Neural progenitor cell (in vitro differentiated cells): ENCODE data around the gene PEX26. TPM values are rescaled to one million over a fixed set of nuclear protein-coding genes. Genes with fewer than 3 reads are reported as not detected.

Experiments
- DNase-seq: peaks from one replicate; pipeline ENCODE4 v3.0.0-alpha.2; 2016; ENCODE audit warnings: low spot score
- H2AFZ ChIP-seq: fragments of 200-600 bp; sonication (generic); replicated peaks from 2 replicates; pipeline ENCODE4 v1.6.1; 2016; ENCODE audit warnings: antibody characterized with exemption
- H3F3A ChIP-seq: fragments of 200-600 bp; sonication (generic); 2 replicates; pipeline ENCODE4 v1.6.1; 2016; ENCODE audit warnings: antibody characterized with exemption, low read depth
- H3K27ac ChIP-seq: fragments of 200-600 bp; sonication (generic); 2 replicates; pipeline ENCODE4 v1.5.1; 2016; ENCODE audit warnings: mild to moderate bottlenecking
- H3K27me3 ChIP-seq: fragments of 200-600 bp; sonication (generic); 2 replicates; pipeline ENCODE4 v1.6.1; 2016; ENCODE audit warnings: mild to moderate bottlenecking, moderate library complexity
- H3K36me3 ChIP-seq: fragments of 200-600 bp; sonication (generic); 2 replicates; pipeline ENCODE4 v1.5.1; 2016
- H3K4me1 ChIP-seq: fragments of 200-600 bp; sonication (generic); 2 replicates; pipeline ENCODE4 v1.6.1; 2016; ENCODE audit warnings: mixed run types
- H3K4me2 ChIP-seq: fragments of 200-600 bp; sonication (generic); 2 replicates; pipeline ENCODE4 v1.6.1; 2016
- H3K4me3 ChIP-seq: fragments of 200-600 bp; sonication (generic); 2 replicates; pipeline ENCODE4 v1.5.1; 2016
- H3K79me2 ChIP-seq: fragments of 200-600 bp; sonication (generic); 2 replicates; pipeline ENCODE4 v1.6.1; 2016; ENCODE audit warnings: low read depth
- H3K9ac ChIP-seq: fragments of 200-600 bp; sonication (generic); 2 replicates; pipeline ENCODE4 v1.6.1; 2016
- H3K9me3 ChIP-seq: fragments of 200-600 bp; sonication (generic); 2 replicates; pipeline ENCODE4 v1.5.1; 2016; ENCODE audit warnings: low read depth
- H4K20me1 ChIP-seq: fragments of 200-600 bp; sonication (generic); 2 replicates; pipeline ENCODE4 v1.6.1; 2016; ENCODE audit warnings: low read depth
- H3K27ac Mint-ChIP-seq: 3 replicates; pipeline ENCODE4 v1.8.0; 2021; ENCODE audit warnings: mixed read lengths
- H3K27me3 Mint-ChIP-seq: 2 replicates; pipeline ENCODE4 v1.8.0; 2022; ENCODE audit warnings: low read depth, mild to moderate bottlenecking, inconsistent platforms, moderate library complexity, mixed read lengths; ENCODE audit not compliant: insufficient read depth
- H3K36me3 Mint-ChIP-seq: 3 replicates; pipeline ENCODE4 v1.8.0; 2021; ENCODE audit warnings: mixed read lengths
- H3K4me1 Mint-ChIP-seq: 3 replicates; pipeline ENCODE4 v1.8.0; 2021; ENCODE audit warnings: mixed read lengths
- H3K4me3 Mint-ChIP-seq: 3 replicates; pipeline ENCODE4 v1.8.0; 2021; ENCODE audit warnings: mild to moderate bottlenecking, moderate library complexity, mixed read lengths
- H3K9me3 Mint-ChIP-seq: 3 replicates; pipeline ENCODE4 v1.8.0; 2020; ENCODE audit warnings: mixed read lengths
- EZH2 ChIP-seq: fragments of 200-600 bp; sonication (generic); IDR thresholded peaks from 2 replicates; pipeline ENCODE4 v1.6.1; 2017; ENCODE audit warnings: antibody characterized with exemption, mild to moderate bottlenecking, moderate library complexity
- EZH2phosphoT487 ChIP-seq: fragments of 200-600 bp; sonication (generic); IDR thresholded peaks from 2 replicates; pipeline ENCODE4 v1.6.1; 2017; ENCODE audit warnings: antibody characterized with exemption
- total RNA-seq: library from RNA; depleted of rRNA; stranded (reverse); fragments of >200 nt; gene quantifications from 2 replicates; pipeline ENCODE4 v1.2.3, GENCODE V29; 2015; ENCODE audit warnings: low replicate concordance
- TF ChIP-seq, protein P1 (sequence below): fragments of 200-600 bp; sonication (generic); IDR thresholded peaks from 2 replicates; pipeline ENCODE4 v1.5.1; 2017; ENCODE audit warnings: antibody characterized with exemption, mild to moderate bottlenecking

PEX26 gene
- total RNA-seq, 1 donor from 2014 or later: 22.9 TPM

GRCh38 chr22:18057568-18058209 lies 20.1 kb upstream of the PEX26 start:
- no peak overlapping the region for H3K4me3 ChIP-seq
- H3K36me3 Mint-ChIP-seq: no peaks in the 10 kb centered on the region
- no peak overlapping the region for H3K27ac ChIP-seq
- no peaks in the 10 kb centered on the region for H3K27me3 ChIP-seq
- no peak overlapping the region for H3K4me2 ChIP-seq
- peaks cover 6% of the 10 kb centered on the region for H3K9me3 Mint-ChIP-seq
- H3F3A ChIP-seq: no peaks in the 10 kb centered on the region
- H3K79me2 ChIP-seq: no peaks in the 10 kb centered on the region
- TF ChIP-seq, protein P1, sequence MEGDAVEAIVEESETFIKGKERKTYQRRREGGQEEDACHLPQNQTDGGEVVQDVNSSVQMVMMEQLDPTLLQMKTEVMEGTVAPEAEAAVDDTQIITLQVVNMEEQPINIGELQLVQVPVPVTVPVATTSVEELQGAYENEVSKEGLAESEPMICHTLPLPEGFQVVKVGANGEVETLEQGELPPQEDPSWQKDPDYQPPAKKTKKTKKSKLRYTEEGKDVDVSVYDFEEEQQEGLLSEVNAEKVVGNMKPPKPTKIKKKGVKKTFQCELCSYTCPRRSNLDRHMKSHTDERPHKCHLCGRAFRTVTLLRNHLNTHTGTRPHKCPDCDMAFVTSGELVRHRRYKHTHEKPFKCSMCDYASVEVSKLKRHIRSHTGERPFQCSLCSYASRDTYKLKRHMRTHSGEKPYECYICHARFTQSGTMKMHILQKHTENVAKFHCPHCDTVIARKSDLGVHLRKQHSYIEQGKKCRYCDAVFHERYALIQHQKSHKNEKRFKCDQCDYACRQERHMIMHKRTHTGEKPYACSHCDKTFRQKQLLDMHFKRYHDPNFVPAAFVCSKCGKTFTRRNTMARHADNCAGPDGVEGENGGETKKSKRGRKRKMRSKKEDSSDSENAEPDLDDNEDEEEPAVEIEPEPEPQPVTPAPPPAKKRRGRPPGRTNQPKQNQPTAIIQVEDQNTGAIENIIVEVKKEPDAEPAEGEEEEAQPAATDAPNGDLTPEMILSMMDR: no peak
- TF ChIP-seq EZH2phosphoT487 (no peak), EZH2 (no peak)
- H3K9ac ChIP-seq: no peak overlapping the region
- peaks cover 12% of the 10 kb centered on the region for H3K4me1 Mint-ChIP-seq
- H3K36me3 ChIP-seq: no peaks in the 10 kb centered on the region
- H3K4me1 ChIP-seq: no peaks in the 10 kb centered on the region
- no peak overlapping the region for H3K27ac Mint-ChIP-seq
- H3K9me3 ChIP-seq: no peaks in the 10 kb centered on the region
- H3K4me3 Mint-ChIP-seq: no peak overlapping the region
- H3K27me3 Mint-ChIP-seq: peaks cover 2% of the 10 kb centered on the region
- H4K20me1 ChIP-seq: no peaks in the 10 kb centered on the region
- no peak overlapping the region for H2AFZ ChIP-seq
- no peak for DNase-seq

DNA sequence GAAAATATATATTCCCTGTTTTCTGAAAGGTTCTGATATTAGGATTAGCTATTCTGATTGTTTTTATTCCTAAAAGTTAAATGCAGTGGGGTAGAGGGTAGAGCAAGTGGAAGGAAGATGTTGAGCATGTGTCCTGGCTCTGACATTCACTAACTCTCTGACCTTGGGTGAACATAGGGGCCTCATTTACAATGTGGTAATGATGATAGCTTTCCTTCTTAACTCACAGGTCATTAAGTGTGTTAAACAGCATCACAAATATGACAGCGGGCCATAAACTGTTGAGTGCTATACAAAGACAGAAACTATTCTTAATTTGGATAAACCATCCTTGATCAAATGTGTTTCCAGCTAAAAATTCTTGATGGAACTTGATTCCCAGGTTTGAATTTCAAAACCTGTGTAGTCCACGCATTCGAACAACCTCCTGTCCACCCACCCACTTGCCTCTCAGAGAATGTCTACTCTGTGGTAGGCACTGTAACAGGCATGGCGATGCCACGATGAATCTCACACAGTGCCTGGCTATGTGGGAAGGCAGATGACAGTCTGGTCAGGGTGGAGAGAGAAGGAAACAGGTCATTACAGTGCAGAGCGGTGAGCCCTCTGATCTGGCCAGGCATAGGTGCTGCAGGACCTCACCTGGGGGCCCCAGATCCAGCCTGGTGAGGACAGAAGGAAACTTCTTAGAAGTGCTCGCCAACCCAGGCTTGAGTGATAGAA lies 19.3 kb upstream of the PEX26 start:
- Mint-ChIP-seq H3K27me3 (peaks cover 2% of the 10 kb centered on the region), H3K4me3 (no peak overlapping the region), H3K4me1 (peaks cover 12% of the 10 kb centered on the region), H3K9me3 (peaks cover 6% of the 10 kb centered on the region), H3K27ac (no peak overlapping the region), H3K36me3 (no peaks in the 10 kb centered on the region)
- no peaks in the 10 kb centered on the region for H4K20me1 ChIP-seq
- H3K4me1 ChIP-seq: no peaks in the 10 kb centered on the region
- DNase-seq: no peak
- H3K79me2 ChIP-seq: no peaks in the 10 kb centered on the region
- no peaks in the 10 kb centered on the region for H3K27me3 ChIP-seq
- TF ChIP-seq, protein P1: no peak
- TF ChIP-seq EZH2 (no peak), EZH2phosphoT487 (no peak)
- H3K9ac ChIP-seq: no peak overlapping the region
- no peak overlapping the region for H2AFZ ChIP-seq
- H3K36me3 ChIP-seq: no peaks in the 10 kb centered on the region
- no peak overlapping the region for H3K4me3 ChIP-seq
- no peaks in the 10 kb centered on the region for H3F3A ChIP-seq
- no peak overlapping the region for H3K27ac ChIP-seq
- no peak overlapping the region for H3K4me2 ChIP-seq
- no peaks in the 10 kb centered on the region for H3K9me3 ChIP-seq

DNA sequence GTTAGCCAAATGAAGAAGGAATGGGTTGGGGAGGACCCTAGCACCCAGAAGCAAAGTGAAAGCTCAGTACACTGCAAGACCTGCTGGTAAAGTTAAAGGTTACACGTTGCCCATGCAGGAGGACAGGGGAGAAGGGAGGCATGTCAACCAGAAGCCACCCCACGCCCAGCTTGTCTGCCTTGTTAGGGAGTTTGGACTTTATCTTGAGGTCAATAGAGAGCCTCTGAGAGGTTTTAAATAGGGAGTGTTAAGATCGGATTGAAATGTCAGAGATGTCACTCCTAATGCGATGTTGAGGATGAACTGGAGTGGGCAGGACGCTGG lies 18.7 kb upstream of the PEX26 start:
- no peaks in the 10 kb centered on the region for H3K79me2 ChIP-seq
- H3K27me3 ChIP-seq: no peaks in the 10 kb centered on the region
- Mint-ChIP-seq H3K27ac (no peak overlapping the region), H3K4me3 (no peak overlapping the region), H3K27me3 (peaks cover 2% of the 10 kb centered on the region), H3K4me1 (peaks cover 10% of the 10 kb centered on the region), H3K36me3 (no peaks in the 10 kb centered on the region), H3K9me3 (peaks cover 3% of the 10 kb centered on the region)
- no peaks in the 10 kb centered on the region for H3K4me1 ChIP-seq
- no peak for DNase-seq
- H3F3A ChIP-seq: no peaks in the 10 kb centered on the region
- TF ChIP-seq EZH2 (no peak), EZH2phosphoT487 (no peak)
- TF ChIP-seq, protein P1: no peak
- H3K9ac ChIP-seq: no peak overlapping the region
- H4K20me1 ChIP-seq: no peaks in the 10 kb centered on the region
- H3K36me3 ChIP-seq: no peaks in the 10 kb centered on the region
- no peak overlapping the region for H3K4me2 ChIP-seq
- no peak overlapping the region for H2AFZ ChIP-seq
- H3K4me3 ChIP-seq: no peak overlapping the region
- no peak overlapping the region for H3K27ac ChIP-seq
- no peaks in the 10 kb centered on the region for H3K9me3 ChIP-seq
